ENCODE data around the gene MYF5. TPM values are rescaled to one million over a fixed set of nuclear protein-coding genes. Genes with fewer than 3 reads are reported as not detected.
A peak's percentile ranks its signal among the peaks of the same experiment; 100 is the strongest.

The MYF5 gene
- total RNA-seq, 4 donors from 2014 or later, result not detected

GRCh38 chr12:80698847-80699542 lies 17.7 kb upstream of the MYF5 start:
- no peak for ATAC-seq (ENCODE audit: low FRiP score)
- no peak for DNase-seq (ENCODE audit: low spot score)
- no peak for TF ChIP-seq CTCF (IDR thresholded peaks at IDR 0.05)

DNA sequence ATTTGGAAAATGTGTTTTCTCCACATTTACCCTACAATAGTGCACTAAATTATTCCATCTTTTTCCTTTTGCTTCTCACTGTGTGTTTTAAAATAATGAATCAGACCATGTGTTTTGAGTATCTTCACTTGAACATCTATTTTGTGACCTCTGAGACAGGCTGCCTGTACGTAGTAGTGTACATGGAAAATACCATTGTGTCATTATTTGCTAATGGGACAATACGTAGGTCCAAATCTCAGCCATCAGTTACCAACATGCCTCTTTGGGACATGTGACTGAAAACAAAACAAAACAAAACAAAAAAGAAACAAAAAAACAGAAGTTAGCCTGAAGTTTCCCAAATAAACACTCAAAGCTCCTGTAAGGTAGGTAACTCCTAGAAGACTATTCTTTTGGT lies 16.4 kb upstream of the MYF5 start:
- no peak for ATAC-seq (ENCODE audit: low FRiP score)
- no peak for DNase-seq (ENCODE audit: low spot score)
- no peak for TF ChIP-seq CTCF (IDR thresholded peaks at IDR 0.05)

- DNase-seq (ENCODE audit: low spot score), result no peak
Measured at GRCh38 chr12:80701388-80701787, 15.3 kb upstream of the MYF5 start.

GRCh38 chr12:80702889-80703805 lies 13.6 kb upstream of the MYF5 start:
- no peak for TF ChIP-seq CTCF (IDR thresholded peaks at IDR 0.05)
- ATAC-seq (ENCODE audit: low FRiP score), result peak; percentile 86
- DNase-seq (ENCODE audit: low spot score), result no peak

More at GRCh38 chr12:80701388-80701787, 15.3 kb upstream of the MYF5 start:
- no peak for ATAC-seq (ENCODE audit: low FRiP score)
- no peak for TF ChIP-seq CTCF (IDR thresholded peaks at IDR 0.05)

DNA sequence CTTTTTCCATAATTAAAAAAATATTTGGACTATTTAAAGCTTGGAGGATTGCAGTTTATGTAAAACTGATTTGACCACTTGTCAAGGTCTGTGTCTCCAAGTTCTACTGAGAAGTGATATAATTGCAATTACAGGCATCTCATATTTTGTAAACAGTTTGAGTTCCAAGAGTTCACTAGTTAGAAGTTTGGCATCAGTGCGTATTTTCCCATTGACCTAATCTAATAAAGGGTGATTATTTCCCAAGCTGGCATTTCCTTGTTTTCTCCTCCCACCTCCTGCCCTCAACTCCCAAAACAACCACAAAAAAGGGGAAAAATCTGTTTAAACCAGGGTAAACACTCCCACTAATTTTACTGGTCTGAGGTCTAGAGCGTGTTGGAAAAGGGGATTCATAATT lies 12.3 kb upstream of the MYF5 start:
- no peak for TF ChIP-seq CTCF (IDR thresholded peaks at IDR 0.05)
- ATAC-seq (ENCODE audit: low FRiP score), result no peak
- no peak for DNase-seq (ENCODE audit: low spot score)

DNA sequence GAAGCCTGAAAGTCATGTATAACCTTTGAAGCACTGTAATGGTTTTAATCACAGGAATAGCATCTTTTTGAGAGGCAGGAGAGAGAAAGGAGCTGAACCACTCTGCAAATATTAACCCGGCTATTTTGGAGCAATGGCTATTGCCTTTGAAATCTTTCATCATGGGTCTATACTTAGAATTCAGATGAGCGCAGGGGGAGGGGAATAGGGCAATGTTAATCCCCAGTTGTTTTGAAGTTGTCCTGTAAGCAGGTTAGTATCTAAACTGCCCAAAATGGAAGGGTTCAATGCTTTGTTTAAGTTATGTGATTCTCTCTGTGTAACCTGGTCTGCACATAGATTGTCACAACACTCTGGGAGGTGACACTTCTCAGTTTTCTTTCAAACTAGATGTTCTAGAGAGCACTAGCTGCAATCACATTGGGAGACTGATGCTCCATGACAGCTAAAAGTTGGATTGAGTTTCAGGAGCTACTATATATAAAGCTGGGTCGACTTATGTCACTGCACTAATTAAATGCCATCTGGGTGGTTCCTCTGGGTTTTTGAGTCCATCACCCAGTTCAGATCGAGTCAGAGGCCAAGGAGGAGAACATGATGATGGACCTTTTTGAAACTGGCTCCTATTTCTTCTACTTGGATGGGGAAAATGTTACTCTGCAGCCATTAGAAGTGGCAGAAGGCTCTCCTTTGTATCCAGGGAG lies 9.4 kb upstream of the MYF5 start, which contains the start of gene MYF6:
Gene MYF6 (plus strand): TSS at position 509 of the 704 bp plus-strand sequence. CDS start 86 bp downstream, at position 595.
- no peak for ATAC-seq (ENCODE audit: low FRiP score)
- TF ChIP-seq CTCF (IDR thresholded peaks at IDR 0.05), result no peak
- no peak for DNase-seq (ENCODE audit: low spot score)
